COLO668 (cell line): ENCODE results near the gene ADCY5.

ENCODE experiments used
- DNase-seq: peaks from one replicate; lab custom pipeline; 2025; ENCODE audit not compliant: unreplicated experiment; lab: John Stamatoyannopoulos, UW

The ADCY5 gene

GRCh38 chr3:123330441-123330991 lies 118.4 kb downstream of the ADCY5 start:
- DNase-seq: no peak

GRCh38 chr3:123329636-123330340 lies 119.1 kb downstream of the ADCY5 start:
- no peak for DNase-seq

- peak; percentile 66 for DNase-seq
These were observed 119.8 kb downstream of the ADCY5 start for GRCh38 chr3:123328851-123329635.

GRCh38 chr3:123327956-123328850 lies 120.7 kb downstream of the ADCY5 start:
- no peak for DNase-seq

- no peak for DNase-seq
These were observed 121.4 kb downstream of the ADCY5 start for GRCh38 chr3:123327480-123327879.

- DNase-seq: no peak
These were observed 122.4 kb downstream of the ADCY5 start for GRCh38 chr3:123326531-123326930.

- no peak for DNase-seq
These were observed 123.1 kb downstream of the ADCY5 start for GRCh38 chr3:123325766-123326256.

- no peak for DNase-seq
These were observed 123.8 kb downstream of the ADCY5 start for GRCh38 chr3:123324880-123325765.

- no peak for DNase-seq
These were observed 125.1 kb downstream of the ADCY5 start for GRCh38 chr3:123323781-123324180.

GRCh38 chr3:123322866-123323265 lies 126.0 kb downstream of the ADCY5 start:
- DNase-seq: no peak

- DNase-seq: no peak
These were observed 127.1 kb downstream of the ADCY5 start for GRCh38 chr3:123321806-123322205.

GRCh38 chr3:123320221-123320620 lies 128.7 kb downstream of the ADCY5 start:
- no peak for DNase-seq

- DNase-seq: no peak
These were observed 129.1 kb downstream of the ADCY5 start for GRCh38 chr3:123319760-123320159.

GRCh38 chr3:123318374-123318773 lies 130.5 kb downstream of the ADCY5 start:
- no peak for DNase-seq

GRCh38 chr3:123317716-123318115 lies 131.2 kb downstream of the ADCY5 start:
- no peak for DNase-seq

GRCh38 chr3:123315271-123315595 lies 133.7 kb downstream of the ADCY5 start:
- no peak for DNase-seq

GRCh38 chr3:123314359-123315270 lies 134.3 kb downstream of the ADCY5 start:
- peak; percentile 75 for DNase-seq

GRCh38 chr3:123313889-123314288 lies 135.0 kb downstream of the ADCY5 start:
- no peak for DNase-seq
